A172 (cell line): ENCODE measurements around the gene FKRP. TPM values are rescaled to one million over a fixed set of nuclear protein-coding genes. Genes with fewer than 3 reads are reported as not detected.
A peak's percentile ranks its signal among the peaks of the same experiment; 100 is the strongest.

ENCODE experiments used
- DNase-seq: peaks from one replicate; pipeline ENCODE4 v3.0.0-alpha.2; 2015; ENCODE audit warnings: low spot score
- total RNA-seq: library from RNA; depleted of rRNA; stranded (reverse); fragments of >200 nt; shearing (Covaris generic); gene quantifications from 2 replicates; pipeline ENCODE4 v1.2.3, GENCODE V29; 2014

FKRP gene
- total RNA-seq, 1 experiment from 2014 or later, result 14.2 TPM

DNA sequence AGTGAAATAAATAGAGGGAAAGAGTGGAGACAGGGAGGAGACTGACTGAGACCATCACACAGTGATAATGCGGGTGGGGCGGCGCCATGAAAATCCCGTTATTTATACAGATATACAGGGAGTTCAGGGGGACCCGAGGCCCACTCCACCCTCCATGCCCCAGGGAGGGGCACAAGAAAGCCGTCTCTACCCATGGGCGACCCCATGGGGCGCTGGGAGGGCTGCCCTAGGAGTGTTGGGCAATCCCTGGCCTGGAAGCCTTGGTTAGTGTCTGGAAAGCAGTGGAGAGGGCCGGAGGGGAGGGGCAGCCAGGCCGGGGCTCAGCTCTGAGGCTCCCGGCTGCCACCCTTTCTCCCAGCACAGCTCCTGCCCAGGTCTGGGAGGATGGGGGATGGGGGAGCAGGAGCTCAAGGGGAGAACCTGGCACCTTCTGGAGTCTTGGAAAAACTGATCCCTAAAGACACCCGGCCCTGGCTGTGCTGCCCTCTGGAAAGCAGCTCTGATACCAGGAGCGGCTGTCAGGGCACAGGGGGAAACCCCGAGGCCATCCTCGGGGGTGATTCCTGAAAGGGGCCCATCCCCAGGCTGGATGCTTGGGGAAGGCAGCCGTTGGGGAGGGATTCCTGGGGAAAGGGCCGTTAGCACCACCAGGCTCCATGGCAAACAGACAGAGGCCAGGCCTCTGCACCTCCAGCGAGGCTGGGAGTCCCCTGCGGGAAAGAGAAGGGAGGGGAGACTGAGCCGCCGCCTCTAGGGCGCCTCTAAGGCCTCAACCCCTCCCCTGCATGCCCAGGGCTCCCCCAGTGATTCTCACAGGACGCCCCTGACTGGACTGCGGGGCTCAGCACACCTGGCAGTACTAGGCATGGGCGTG lies 26.0 kb upstream of the FKRP start:
- no peak for DNase-seq

DNA sequence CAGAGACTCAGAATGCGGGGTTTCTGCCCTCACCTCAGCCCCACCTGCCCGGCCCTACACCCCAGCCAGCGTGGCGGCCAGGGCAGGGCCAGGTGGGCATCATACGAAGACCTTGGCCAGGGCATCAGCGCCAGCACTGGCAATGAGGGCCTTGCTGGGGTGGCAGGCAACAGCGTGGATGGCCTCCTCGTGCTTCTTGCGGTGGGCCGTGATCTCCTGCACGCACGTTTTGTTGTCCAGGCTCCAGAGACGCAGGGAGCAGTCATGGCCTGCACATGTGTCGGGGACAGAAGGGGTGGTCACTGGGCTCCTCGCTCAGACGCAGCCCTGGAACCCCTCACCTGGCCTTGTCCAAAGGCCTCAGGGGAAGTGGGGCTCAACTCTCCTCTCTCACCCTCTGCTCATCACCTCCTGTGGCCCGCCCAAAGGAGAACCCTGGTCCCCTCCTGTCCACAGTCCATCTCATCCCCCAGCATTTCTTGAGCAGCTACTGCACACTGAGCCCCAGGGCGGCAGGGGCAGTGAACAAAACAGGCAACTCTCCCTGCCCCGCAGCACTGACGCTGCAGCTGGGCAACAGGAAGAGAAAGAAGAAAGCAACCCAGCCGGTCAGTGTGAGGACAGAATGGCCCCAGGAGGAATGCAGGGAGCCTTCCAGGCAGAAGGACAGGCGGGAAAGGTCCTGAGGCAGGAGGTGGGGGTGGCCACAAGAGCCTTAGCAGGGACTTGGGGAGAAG lies 25.2 kb upstream of the FKRP start:
- no peak for DNase-seq

GRCh38 chr19:46721269-46722003 lies 24.4 kb upstream of the FKRP start:
- no peak for DNase-seq

DNA sequence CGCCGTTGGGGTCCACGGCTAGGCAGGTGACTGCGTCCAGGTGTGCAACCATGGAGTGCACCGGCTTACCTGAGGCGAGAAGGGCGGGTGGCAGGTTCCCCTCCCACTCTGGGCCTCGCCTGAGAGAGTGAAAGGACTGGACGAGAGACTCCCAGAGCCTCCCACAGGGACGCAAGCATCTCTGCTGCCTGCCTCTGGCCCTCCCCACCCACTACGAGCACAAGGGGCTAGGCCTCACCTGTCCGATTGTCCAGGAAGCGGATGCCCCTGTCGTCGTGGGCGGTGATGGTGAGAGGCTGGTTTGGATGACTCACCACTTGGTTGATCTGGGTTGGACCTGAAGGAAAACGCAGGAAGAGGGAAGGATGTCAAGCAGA lies 23.9 kb upstream of the FKRP start:
- DNase-seq, result no peak

DNA sequence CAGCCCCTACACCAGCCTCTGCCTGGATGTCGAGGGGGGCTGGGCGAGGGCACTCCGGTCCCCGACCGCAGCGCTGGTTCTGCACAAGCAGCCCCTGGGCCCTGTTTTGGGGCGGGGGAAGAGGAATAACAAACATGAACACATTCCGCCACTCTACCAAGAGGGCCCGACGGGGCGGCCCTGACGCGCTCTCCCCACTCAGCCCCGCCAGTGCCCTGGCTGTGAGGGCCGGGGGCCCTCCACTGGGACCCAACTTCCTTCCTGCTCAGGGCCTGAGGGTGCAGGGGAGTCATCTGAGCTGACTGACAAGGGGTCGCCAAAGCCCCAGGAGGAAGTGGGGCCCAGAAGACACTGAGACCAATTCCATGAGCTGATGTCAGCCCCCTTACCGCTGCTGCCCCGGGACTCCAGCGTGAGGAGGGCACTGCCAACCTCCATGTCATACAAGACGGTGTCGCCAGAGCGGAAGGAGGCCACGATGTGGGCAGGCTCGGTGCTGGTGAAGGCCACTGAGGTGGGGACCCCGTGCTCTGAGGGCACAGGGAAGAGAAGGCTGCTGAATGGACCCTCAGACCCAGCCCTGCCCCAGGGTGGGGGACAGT lies 23.3 kb upstream of the FKRP start:
- no peak for DNase-seq

- no peak for DNase-seq
Observed at GRCh38 chr19:46723023-46723461, 22.8 kb upstream of the FKRP start.

DNA sequence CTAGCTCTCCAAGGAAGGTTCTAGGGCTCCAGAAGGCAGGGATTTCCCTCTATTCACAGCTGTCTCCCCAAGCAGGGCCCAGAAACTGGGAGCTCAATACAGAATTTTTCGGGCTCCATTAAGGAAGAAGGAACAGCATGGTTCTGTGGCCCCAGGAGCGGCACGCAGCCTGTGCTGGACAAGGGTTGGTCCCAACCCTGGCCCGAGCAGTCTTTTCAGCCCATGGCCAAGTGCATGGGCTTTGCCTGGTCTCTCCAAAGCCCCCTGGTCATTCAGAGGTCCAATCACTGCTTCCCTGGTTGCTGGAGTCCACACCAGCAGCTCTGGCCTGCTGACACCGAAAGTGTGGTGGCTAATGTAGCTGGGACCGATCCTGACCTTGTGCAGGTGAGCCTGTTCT lies 22.4 kb upstream of the FKRP start:
- DNase-seq, result no peak

- DNase-seq, result no peak
Observed at GRCh38 chr19:46724468-46724867, 21.4 kb upstream of the FKRP start.

DNA sequence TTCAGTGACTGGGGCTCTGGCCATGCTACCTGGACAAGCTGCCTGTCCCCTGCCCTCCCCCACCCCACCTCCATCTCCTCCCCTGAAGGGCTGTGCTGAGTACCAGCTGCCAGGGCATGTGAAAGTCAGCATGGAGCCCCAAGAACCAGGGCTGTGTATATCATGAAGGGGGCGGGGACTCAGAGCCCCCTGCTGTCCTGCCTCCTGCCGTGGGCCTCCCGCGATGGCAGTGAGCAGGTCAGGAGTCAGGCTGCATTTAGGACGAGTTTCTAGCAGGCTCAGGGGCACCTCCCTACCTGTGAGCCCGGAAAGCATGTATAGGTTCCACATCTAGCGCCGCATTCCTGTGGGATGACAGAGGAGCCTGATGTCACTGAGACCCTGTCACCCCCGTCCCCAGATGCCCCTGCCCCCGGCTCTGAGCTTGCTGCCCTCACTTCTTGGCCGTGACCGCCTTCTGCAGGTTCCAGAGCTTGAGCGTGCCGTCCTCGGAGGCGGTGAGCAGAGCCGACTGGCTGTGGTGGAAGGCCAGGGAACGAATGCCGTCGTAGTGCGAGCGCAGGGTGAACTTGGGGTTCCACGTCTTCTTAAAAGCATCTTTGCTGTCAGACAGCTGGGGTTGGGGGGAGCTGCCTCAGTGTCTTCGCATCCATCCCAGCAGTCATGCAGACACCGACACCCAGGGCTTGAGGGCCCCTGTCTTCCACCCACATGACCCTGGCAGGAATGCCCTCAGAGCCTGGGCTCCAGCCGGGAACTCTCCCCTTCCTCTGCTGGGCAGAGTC lies 20.6 kb upstream of the FKRP start:
- no peak for DNase-seq

- DNase-seq, result no peak
Observed at GRCh38 chr19:46725859-46726393, 19.9 kb upstream of the FKRP start.

DNA sequence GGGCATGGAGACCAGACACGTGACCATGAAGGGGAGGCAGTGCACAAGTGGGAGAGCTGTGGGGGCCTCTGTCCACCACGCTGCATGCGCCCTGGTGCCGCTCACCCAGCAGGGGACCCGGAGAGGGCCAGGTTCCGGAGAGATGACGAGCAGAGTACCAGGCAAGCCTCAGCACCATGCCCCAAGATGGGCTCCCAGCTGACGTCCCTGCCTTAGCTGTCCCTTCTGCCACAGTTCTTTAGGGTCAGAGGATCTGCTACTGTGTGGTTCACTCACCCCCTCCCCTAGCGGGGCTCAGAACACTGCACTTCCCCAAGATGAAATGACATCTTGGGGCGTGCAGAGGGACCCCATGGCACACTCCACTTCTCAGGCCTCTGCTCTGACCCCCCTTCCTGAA lies 19.3 kb upstream of the FKRP start:
- no peak for DNase-seq

DNA sequence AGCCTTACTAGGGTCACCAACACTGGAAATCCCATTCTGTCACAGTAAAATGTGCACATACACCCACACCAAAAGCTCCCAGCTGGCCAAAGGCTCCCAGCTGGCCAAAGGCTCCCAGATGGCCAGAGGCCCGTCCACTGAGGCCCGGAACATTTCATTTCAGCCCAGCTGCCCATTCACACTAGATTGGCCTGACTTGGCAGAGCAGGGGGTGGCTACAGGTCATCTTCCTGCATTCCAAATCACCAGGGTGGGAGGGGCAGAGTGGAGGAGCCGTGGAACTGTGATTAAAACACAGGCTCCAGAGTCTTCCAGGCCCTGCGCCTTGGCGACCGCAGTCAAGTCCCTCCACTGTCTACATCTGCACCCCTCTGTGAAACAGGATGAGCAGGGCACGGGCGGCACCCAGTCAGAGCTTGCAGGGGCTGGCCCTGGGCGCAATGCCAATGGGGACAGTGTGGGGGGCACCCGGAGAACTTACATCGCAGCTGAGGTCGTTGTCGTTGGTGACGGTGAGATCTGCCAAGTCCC lies 18.8 kb upstream of the FKRP start:
- no peak for DNase-seq

DNA sequence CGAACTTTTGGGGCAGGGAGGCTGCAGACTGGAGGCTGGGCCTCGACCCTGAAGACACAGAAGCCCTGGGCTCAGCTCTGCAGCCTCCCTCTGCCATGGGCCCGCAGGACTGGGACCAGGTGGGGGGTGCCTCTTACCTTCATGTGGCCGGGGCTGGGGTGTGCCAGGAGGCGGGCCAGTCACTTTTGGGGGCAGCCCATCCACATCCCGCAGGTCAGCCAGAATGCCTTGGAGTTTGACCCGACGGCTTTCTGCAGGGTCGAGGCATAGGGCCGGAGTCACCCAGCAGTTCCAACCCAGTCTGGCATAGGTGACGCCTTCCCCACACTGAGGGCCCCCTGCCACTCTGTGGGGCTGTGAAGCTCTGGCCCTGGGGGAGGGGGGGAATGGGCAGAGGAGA lies 18.1 kb upstream of the FKRP start:
- no peak for DNase-seq

DNA sequence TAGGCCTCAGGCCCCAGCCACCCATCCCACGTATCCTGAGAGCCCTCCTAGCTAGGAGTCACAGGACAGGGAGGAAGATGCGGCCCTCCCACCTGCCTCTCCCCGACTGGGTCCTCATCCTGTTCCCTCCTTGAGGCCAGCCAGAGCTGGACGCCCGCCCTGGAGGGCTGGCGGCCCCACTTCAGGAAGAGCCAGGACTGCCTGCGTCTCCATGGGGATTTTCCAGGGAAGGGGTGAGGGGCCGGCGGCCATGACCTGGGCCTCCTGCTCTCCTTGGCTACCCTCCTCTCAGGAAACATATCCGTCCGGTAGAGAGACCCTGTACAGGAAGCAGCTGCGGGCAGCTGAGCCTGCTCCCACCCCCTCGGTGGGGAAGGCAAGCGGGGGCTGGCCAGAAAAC lies 17.6 kb upstream of the FKRP start:
- DNase-seq, result no peak

- no peak for DNase-seq
Observed at GRCh38 chr19:46728693-46729339, 17.0 kb upstream of the FKRP start.

GRCh38 chr19:46729696-46730095 lies 16.2 kb upstream of the FKRP start:
- DNase-seq, result no peak

- no peak for DNase-seq
Observed at GRCh38 chr19:46730187-46730586, 15.7 kb upstream of the FKRP start.

DNA sequence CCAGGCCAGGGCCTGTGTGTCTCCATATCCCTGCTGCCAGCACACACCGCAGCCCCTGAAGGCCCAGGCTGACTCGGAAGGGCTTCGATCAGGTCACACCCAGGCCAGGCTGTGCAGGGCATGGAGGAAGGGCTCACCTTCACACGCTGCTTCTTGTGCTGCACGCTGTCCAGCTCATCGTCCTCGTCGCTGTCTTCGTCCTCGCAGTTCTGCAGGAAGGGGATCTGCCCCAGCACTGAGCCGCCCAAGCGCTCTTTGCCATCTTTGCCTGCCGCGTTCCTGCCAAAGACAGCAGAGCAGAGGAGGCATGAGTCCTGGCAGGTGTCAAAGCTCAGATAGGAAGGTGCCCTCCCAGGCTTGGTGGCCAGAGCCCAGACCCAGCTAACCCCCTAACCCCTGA lies 15.3 kb upstream of the FKRP start:
- DNase-seq, result no peak

DNA sequence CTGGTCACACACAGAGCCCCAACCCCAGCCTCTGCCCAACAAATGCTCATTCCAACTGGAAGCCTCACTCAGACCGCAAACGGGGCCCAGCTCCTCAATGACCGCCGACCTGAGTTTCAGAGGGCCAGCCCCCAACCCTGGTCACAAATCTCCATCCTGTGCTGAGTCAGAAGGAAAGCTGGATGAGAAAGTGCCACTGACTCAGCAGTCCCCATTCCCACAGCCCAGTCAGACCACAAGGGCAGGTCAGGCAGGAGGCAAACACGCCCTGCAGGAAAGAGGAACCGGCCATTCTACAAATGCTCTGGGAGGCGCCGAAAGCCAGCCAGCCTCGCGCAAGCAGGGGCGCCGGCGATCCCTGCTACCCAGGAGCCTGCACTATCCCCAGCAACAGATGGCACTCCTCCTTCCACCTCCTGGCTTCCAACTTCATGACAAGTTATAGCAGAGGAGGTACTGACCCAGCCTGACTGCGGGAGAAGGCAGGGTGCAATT lies 14.8 kb upstream of the FKRP start:
- DNase-seq, result peak; percentile 90

DNA sequence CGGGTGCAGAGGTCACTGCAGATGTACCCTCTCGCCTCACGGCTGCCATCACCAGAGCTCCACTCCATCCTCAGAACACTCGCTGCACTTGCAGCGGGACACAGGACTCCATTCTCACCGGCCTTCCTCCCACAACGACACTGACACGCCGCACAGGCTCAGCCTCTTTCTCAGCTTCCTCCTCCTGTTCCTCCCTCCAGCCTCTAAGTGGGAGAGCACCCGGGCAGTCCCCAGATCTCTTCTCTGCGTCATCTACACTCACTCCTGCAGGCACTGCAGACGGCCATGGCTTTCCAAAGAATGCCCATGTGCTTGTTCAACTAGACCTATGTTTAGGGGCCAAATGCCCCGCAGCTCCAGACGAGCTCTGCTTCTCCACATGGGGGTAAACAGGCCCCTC lies 14.3 kb upstream of the FKRP start:
- DNase-seq, result no peak
